IMR-90 (cell line): ENCODE data around the gene RPS6KA2. TPM values are rescaled to one million over a fixed set of nuclear protein-coding genes. Genes with fewer than 3 reads are reported as not detected.

ENCODE experiments used
- ATAC-seq: fragments of 200-7000 bp; cut with Tn5 transposase; 2 replicates; pipeline ENCODE4 v1.9.1; 2020; ENCODE audit warnings: low read depth, mild to moderate bottlenecking, moderate library complexity
- BruUV-seq: library from RNA; stranded (reverse); fragments of 400-500 nt; replicated peaks from 2 replicates; lab custom pipeline; 2021; lab: Mats Ljungman, UMichigan
- CTCF ChIA-PET: fragments of 300-600 bp; formaldehyde crosslinking; extraction: SDS; loops from one replicate; lab custom pipeline; 2021; ENCODE audit warnings: antibody characterized with exemption; lab: Yijun Ruan, JAX
- POLR2A ChIA-PET: fragments of 300-600 bp; sonication (Branson Sonifier 250); formaldehyde crosslinking; loops from one replicate; lab custom pipeline; 2022; ENCODE audit warnings: antibody characterized with exemption; ENCODE audit not compliant: unreplicated experiment; lab: Charles Lee
- DNase-seq: peaks from one replicate; pipeline ENCODE4 v3.0.0; 2013
- H2AFZ ChIP-seq: replicated peaks from 2 replicates; pipeline ENCODE3; 2013; ENCODE audit warnings: low read length, mild to moderate bottlenecking; ENCODE audit not compliant: poor library complexity
- H2AK5ac ChIP-seq: 2 replicates; pipeline ENCODE4 v1.6.1; 2013; ENCODE audit warnings: low read depth, low read length, inconsistent platforms
- H2AK9ac ChIP-seq: replicated peaks from 2 replicates; pipeline ENCODE3; 2013; ENCODE audit warnings: mild to moderate bottlenecking, low read depth, low read length, moderate library complexity; ENCODE audit not compliant: poor library complexity
- H2BK120ac ChIP-seq: 2 replicates; pipeline ENCODE4 v1.6.1; 2013; ENCODE audit warnings: low read depth, low read length, inconsistent platforms
- H2BK15ac ChIP-seq: 3 replicates; pipeline ENCODE4 v1.6.1; 2013; ENCODE audit warnings: low read depth, low read length, inconsistent platforms
- H2BK20ac ChIP-seq: 2 replicates; pipeline ENCODE4 v1.6.1; 2013; ENCODE audit warnings: low read depth, mild to moderate bottlenecking, inconsistent platforms, low read length, moderate library complexity
- H2BK5ac ChIP-seq: 2 replicates; pipeline ENCODE4 v1.6.1; 2013; ENCODE audit warnings: mild to moderate bottlenecking, low read depth, low read length, inconsistent platforms; ENCODE audit not compliant: poor library complexity, severe bottlenecking
- H3K14ac ChIP-seq: replicated peaks from 2 replicates; pipeline ENCODE4 v1.6.1; 2013; ENCODE audit warnings: low read depth, low read length, inconsistent platforms
- H3K18ac ChIP-seq: 2 replicates; pipeline ENCODE4 v1.6.1; 2013; ENCODE audit warnings: low read depth, low read length, control low read depth
- H3K23ac ChIP-seq: 2 replicates; pipeline ENCODE4 v1.6.1; 2013; ENCODE audit warnings: low read depth, low read length, inconsistent platforms
- H3K27ac ChIP-seq: 2 replicates; pipeline ENCODE4 v1.5.1; 2013; ENCODE audit warnings: mild to moderate bottlenecking, control low read depth, low read length; ENCODE audit not compliant: insufficient read depth
- H3K27me3 ChIP-seq: 2 replicates; pipeline ENCODE4 v1.6.1; 2013; ENCODE audit warnings: low read length; ENCODE audit not compliant: control insufficient read depth, insufficient read depth
- H3K36me3 ChIP-seq: 2 replicates; pipeline ENCODE4 v1.6.1; 2013; ENCODE audit warnings: low read length, mixed read lengths; ENCODE audit not compliant: control insufficient read depth, insufficient read depth
- H3K4ac ChIP-seq: 2 replicates; pipeline ENCODE4 v1.6.1; 2013; ENCODE audit warnings: low read depth, low read length, inconsistent platforms
- H3K4me1 ChIP-seq: 2 replicates; pipeline ENCODE4 v1.6.1; 2013; ENCODE audit warnings: low read length, mixed read lengths; ENCODE audit not compliant: control insufficient read depth, insufficient read depth
- H3K4me2 ChIP-seq: 2 replicates; pipeline ENCODE4 v1.6.1; 2013; ENCODE audit warnings: low read depth, mild to moderate bottlenecking, control low read depth, low read length, moderate library complexity
- H3K4me3 ChIP-seq: 2 replicates; pipeline ENCODE4 v1.5.1; 2013; ENCODE audit warnings: low read depth, mild to moderate bottlenecking, control low read depth, low read length, moderate library complexity; ENCODE audit not compliant: insufficient read depth
- H3K56ac ChIP-seq: 2 replicates; pipeline ENCODE4 v1.6.1; 2013; ENCODE audit warnings: low read length, inconsistent platforms; ENCODE audit not compliant: insufficient read depth; ENCODE audit errors: extremely low read depth
- H3K79me1 ChIP-seq, 2 experiments: 2 replicates each; pipeline ENCODE4 v1.6.1; 2013; ENCODE audit warnings: low read length in 2 of 2, inconsistent platforms in 1 of 2, low read depth in 1 of 2
- H3K9ac ChIP-seq: 2 replicates; pipeline ENCODE4 v1.6.1; 2013; ENCODE audit warnings: low read depth, low read length, control low read depth
- H3K9me1 ChIP-seq: 2 replicates; pipeline ENCODE4 v1.6.1; 2013; ENCODE audit warnings: low read length, inconsistent platforms; ENCODE audit not compliant: insufficient read depth
- H3K9me3 ChIP-seq: 2 replicates; pipeline ENCODE4 v1.6.1; 2013; ENCODE audit warnings: low read length; ENCODE audit not compliant: control insufficient read depth, insufficient read depth
- H4K20me1 ChIP-seq: 2 replicates; pipeline ENCODE4 v1.6.1; 2013; ENCODE audit warnings: low read length, inconsistent platforms; ENCODE audit not compliant: insufficient read depth
- H4K5ac ChIP-seq: 2 replicates; pipeline ENCODE4 v1.6.1; 2013; ENCODE audit warnings: mild to moderate bottlenecking, low read depth, low read length, control low read depth
- H4K8ac ChIP-seq, 2 experiments: 2 replicates each; pipeline ENCODE4 v1.6.1; 2013; ENCODE audit warnings: low read depth in 2 of 2, low read length in 2 of 2, control low read depth in 1 of 2, inconsistent platforms in 1 of 2
- H4K91ac ChIP-seq: 2 replicates; pipeline ENCODE4 v1.6.1; 2013; ENCODE audit warnings: low read depth, low read length, inconsistent platforms; ENCODE audit not compliant: insufficient read depth
- BHLHE40 ChIP-seq: fragments of 150-350 bp; IDR thresholded peaks from 2 replicates; pipeline ENCODE4 v1.6.1; 2016; ENCODE audit warnings: mild to moderate bottlenecking, low read depth, low read length
- CEBPB ChIP-seq: IDR thresholded peaks from 2 replicates; pipeline ENCODE4 v1.6.1; 2012; ENCODE audit warnings: low read depth, low read length, improper control_type of control experiment
- CHD1 ChIP-seq: IDR thresholded peaks from 2 replicates; pipeline ENCODE4 v1.6.1; 2012; ENCODE audit warnings: low read depth, low read length, improper control_type of control experiment
- CTCF ChIP-seq: conservative IDR thresholded peaks from 2 replicates; pipeline ENCODE4 v1.5.1; 2012; ENCODE audit warnings: mild to moderate bottlenecking, low read depth, low read length, improper control_type of control experiment
- ELK1 ChIP-seq: fragments of 150-350 bp; IDR thresholded peaks from 2 replicates; pipeline ENCODE4 v1.6.1; 2016; ENCODE audit warnings: low read depth, mild to moderate bottlenecking, low read length, moderate library complexity, borderline replicate concordance
- FOS ChIP-seq: fragments of 150-350 bp; IDR thresholded peaks from 2 replicates; pipeline ENCODE4 v1.6.1; 2016; ENCODE audit warnings: low read depth, low read length
- MAFK ChIP-seq: IDR thresholded peaks from 2 replicates; pipeline ENCODE4 v1.6.1; 2012; ENCODE audit warnings: low read depth, low read length, improper control_type of control experiment
- MAZ ChIP-seq: IDR thresholded peaks from 2 replicates; pipeline ENCODE4 v1.6.1; 2012; ENCODE audit warnings: low read depth, mild to moderate bottlenecking, low read length, improper control_type of control experiment, moderate library complexity, borderline replicate concordance
- MXI1 ChIP-seq: IDR thresholded peaks from 2 replicates; pipeline ENCODE4 v1.6.1; 2012; ENCODE audit warnings: low read depth, mild to moderate bottlenecking, low read length, moderate library complexity, borderline replicate concordance
- NFE2L2 ChIP-seq: fragments of 150-350 bp; IDR thresholded peaks from 2 replicates; pipeline ENCODE4 v1.6.1; 2016; ENCODE audit warnings: low read depth, mild to moderate bottlenecking, low read length
- POLR2A ChIP-seq: IDR thresholded peaks from 2 replicates; pipeline ENCODE4 v1.6.1; 2012; ENCODE audit warnings: mild to moderate bottlenecking, low read depth, low read length
- RAD21 ChIP-seq: IDR thresholded peaks from 2 replicates; pipeline ENCODE4 v1.6.1; 2012; ENCODE audit warnings: low read length, improper control_type of control experiment
- RCOR1 ChIP-seq: IDR thresholded peaks from 2 replicates; pipeline ENCODE4 v1.6.1; 2012; ENCODE audit warnings: mild to moderate bottlenecking, low read length, improper control_type of control experiment; ENCODE audit not compliant: insufficient replicate concordance
- RFX5 ChIP-seq: IDR thresholded peaks from 2 replicates; pipeline ENCODE4 v1.8.0; 2012; ENCODE audit warnings: low read depth, mild to moderate bottlenecking, low read length, moderate library complexity
- SMC3 ChIP-seq: fragments of 150-350 bp; IDR thresholded peaks from 2 replicates; pipeline ENCODE4 v1.6.1; 2016; ENCODE audit warnings: low read depth, mild to moderate bottlenecking, antibody characterized with exemption, low read length, moderate library complexity
- WGBS, 2 experiments: methylation state at CpG; one replicate each; pipeline versions ENCODE4 v1.1.5 to v1.1.7; 2013; ENCODE audit warnings: missing lambda C conversion rate in 2 of 2; ENCODE audit not compliant: insufficient read length in 1 of 2; ENCODE audit errors: extremely low coverage in 2 of 2; 5-methylcytosine and 5-hydroxymethylcytosine counted together
- dilution Hi-C: fragments of 300-500 bp; cut with HindIII; formaldehyde crosslinking; loops from one replicate; pipeline ENCODE4 v1.14.3; 2018; ENCODE audit warnings: low sequenced_read_pairs; ENCODE audit not compliant: unreplicated experiment
- in situ Hi-C: fragments of 300-500 bp; cut with MboI; formaldehyde crosslinking; loops from 3 replicates; pipeline ENCODE4 v1.14.3; 2019; ENCODE audit warnings: low sequenced_read_pairs, inconsistent platforms, mixed read lengths
- intact Hi-C: fragments of 100-400 bp; cut with micrococcal nuclease; formaldehyde crosslinking; loops from 2 replicates; pipeline ENCODE4 v1.10.0; 2022
- polyA plus RNA-seq, 3 experiments: library from polyadenylated mRNA; depleted of rRNA; stranded (reverse); fragments of >200 nt; gene quantifications; 2 replicates each; pipeline ENCODE4 v1.2.3, GENCODE V29; 2012; ENCODE audit warnings: low replicate concordance in 1 of 3
- total RNA-seq: library from RNA; depleted of rRNA; stranded (reverse); fragments of >200 nt; gene quantifications from 2 replicates; pipeline ENCODE4 v1.2.3, GENCODE V29; 2012

The RPS6KA2 gene
- total and polyA plus RNA-seq, 2 of the 4 experiments (the other 2 are of a cell fraction): 26.9 to 31.3 TPM

- H2BK120ac ChIP-seq: no peak overlapping the region
- H2AK5ac ChIP-seq: no peak overlapping the region
- TF ChIP-seq ELK1 (no peak), RCOR1 (no peak), POLR2A (no peak), CHD1 (no peak), SMC3 (no peak), NFE2L2 (no peak), CEBPB (no peak), MAZ (no peak), CTCF (no peak), RFX5 (no peak), RAD21 (no peak), BHLHE40 (no peak), MXI1 (no peak), FOS (no peak), MAFK (no peak)
- dilution Hi-C loops: no loop called here
- no peak overlapping the region for H4K5ac ChIP-seq
- no peak overlapping the region for H3K4ac ChIP-seq
- H3K27me3 ChIP-seq: no peaks in the 10 kb centered on the region
- H2BK5ac ChIP-seq: no peak overlapping the region
- H3K4me1 ChIP-seq: no peaks in the 10 kb centered on the region
- H4K8ac ChIP-seq: no peak overlapping the region
- no TSS peak for BruUV-seq
- peak; percentile 14 for DNase-seq
- H4K20me1 ChIP-seq: no peaks in the 10 kb centered on the region; the same call in 1 of the 2 replicates
- H3K9me1 ChIP-seq: no peaks in the 10 kb centered on the region; the same call in 1 of the 2 replicates
- no peaks in the 10 kb centered on the region for H3K9me3 ChIP-seq
- no peak overlapping the region for H3K14ac ChIP-seq
- intact Hi-C loops: no loop called here
- no peak overlapping the region for H3K23ac ChIP-seq
- no peak overlapping the region for H3K56ac ChIP-seq
- no peak overlapping the region for H2AFZ ChIP-seq
- H2AK9ac ChIP-seq: no peak overlapping the region
- no peak overlapping the region for H3K9ac ChIP-seq
- no peak overlapping the region for H3K4me3 ChIP-seq
- POLR2A ChIA-PET: no interaction called here
- no peak overlapping the region for H3K27ac ChIP-seq
- CTCF ChIA-PET: no interaction called here
- no peak overlapping the region for H3K4me2 ChIP-seq
- H3K36me3 ChIP-seq: peaks cover 81% of the 10 kb centered on the region
- no peak overlapping the region for H2BK20ac ChIP-seq
- H3K79me1 ChIP-seq: no peaks in the 10 kb centered on the region
- WGBS, 2 experiments: 94% methylated on average over 12 of the region's 32 CpGs; no CpG with 5 or more reads in 1 of the 2 experiments
- H3K18ac ChIP-seq: no peak overlapping the region
- H2BK15ac ChIP-seq: no peak overlapping the region
- H4K91ac ChIP-seq: no peak overlapping the region
- ATAC-seq: no peak
- in situ Hi-C loops: no loop called here
Measured at GRCh38 chr6:166497087-166497899, 129.8 kb downstream of the RPS6KA2 start.
